WTC11 (cell line): ENCODE data around the gene KNG1.

ENCODE experiments used
- ATF2 ChIP-seq: sonication (generic); formaldehyde crosslinking; IDR thresholded peaks from 2 replicates; pipeline ENCODE4 v1.8.1; 2022; ENCODE audit warnings: low read depth, missing genetic modification reagents, borderline replicate concordance
- ATF3 ChIP-seq: sonication (generic); formaldehyde crosslinking; conservative IDR thresholded peaks from 2 replicates; pipeline ENCODE4 v1.8.1; 2022; ENCODE audit warnings: mild to moderate bottlenecking, missing genetic modification reagents
- CREM ChIP-seq: sonication (generic); formaldehyde crosslinking; IDR thresholded peaks from 2 replicates; pipeline ENCODE4 v1.8.1; 2022; ENCODE audit warnings: mild to moderate bottlenecking, missing genetic modification reagents, moderate library complexity
- CTCF ChIP-seq: fragments of 200-600 bp; IDR thresholded peaks from 2 replicates; pipeline ENCODE4 v1.8.0; 2022; ENCODE audit warnings: antibody characterized with exemption
- PRDM15 ChIP-seq: sonication (generic); formaldehyde crosslinking; IDR thresholded peaks from 2 replicates; pipeline ENCODE4 v1.8.0; 2022; ENCODE audit warnings: missing genetic modification reagents

GRCh38 chr3:186787642-186788481 lies 70.7 kb downstream of the KNG1 start:
- TF ChIP-seq CTCF (no peak), CREM (CRISPR knock-in tag) (no peak), ATF2 (CRISPR knock-in tag) (no peak), PRDM15 (CRISPR knock-in tag) (no peak), ATF3 (CRISPR knock-in tag) (no peak)
